GM19468 (cell line): ENCODE measurements around the gene UBE2D3.

Source experiments
- ATAC-seq: cut with Tn5 transposase; IDR thresholded peaks from one replicate; pipeline ENCODE4 v1.9.1; 2021; ENCODE audit warnings: mild to moderate bottlenecking, moderate library complexity, moderate number of reproducible peaks; ENCODE audit not compliant: unreplicated experiment; ENCODE audit errors: extremely low read depth

Gene UBE2D3

GRCh38 chr4:102759831-102760644, 67.3 kb downstream of the UBE2D3 start:
- peak; percentile 29 for ATAC-seq

GRCh38 chr4:102758241-102759160, 68.8 kb downstream of the UBE2D3 start:
- ATAC-seq: no peak

- ATAC-seq: no peak
Measured at GRCh38 chr4:102757681-102758080, 69.7 kb downstream of the UBE2D3 start.

GRCh38 chr4:102754044-102754443, 73.3 kb downstream of the UBE2D3 start:
- no peak for ATAC-seq

GRCh38 chr4:102751941-102752340, 75.4 kb downstream of the UBE2D3 start:
- no peak for ATAC-seq
